ENCODE measurements around the gene AP1S2.
A peak's percentile ranks its signal among the peaks of the same experiment; 100 is the strongest.
"Not testable (repeated sequence)": the region's sequence is repeated elsewhere in the genome, so short reads cannot be mapped to it uniquely, and the experiment has no call there.

Gene AP1S2

DNA sequence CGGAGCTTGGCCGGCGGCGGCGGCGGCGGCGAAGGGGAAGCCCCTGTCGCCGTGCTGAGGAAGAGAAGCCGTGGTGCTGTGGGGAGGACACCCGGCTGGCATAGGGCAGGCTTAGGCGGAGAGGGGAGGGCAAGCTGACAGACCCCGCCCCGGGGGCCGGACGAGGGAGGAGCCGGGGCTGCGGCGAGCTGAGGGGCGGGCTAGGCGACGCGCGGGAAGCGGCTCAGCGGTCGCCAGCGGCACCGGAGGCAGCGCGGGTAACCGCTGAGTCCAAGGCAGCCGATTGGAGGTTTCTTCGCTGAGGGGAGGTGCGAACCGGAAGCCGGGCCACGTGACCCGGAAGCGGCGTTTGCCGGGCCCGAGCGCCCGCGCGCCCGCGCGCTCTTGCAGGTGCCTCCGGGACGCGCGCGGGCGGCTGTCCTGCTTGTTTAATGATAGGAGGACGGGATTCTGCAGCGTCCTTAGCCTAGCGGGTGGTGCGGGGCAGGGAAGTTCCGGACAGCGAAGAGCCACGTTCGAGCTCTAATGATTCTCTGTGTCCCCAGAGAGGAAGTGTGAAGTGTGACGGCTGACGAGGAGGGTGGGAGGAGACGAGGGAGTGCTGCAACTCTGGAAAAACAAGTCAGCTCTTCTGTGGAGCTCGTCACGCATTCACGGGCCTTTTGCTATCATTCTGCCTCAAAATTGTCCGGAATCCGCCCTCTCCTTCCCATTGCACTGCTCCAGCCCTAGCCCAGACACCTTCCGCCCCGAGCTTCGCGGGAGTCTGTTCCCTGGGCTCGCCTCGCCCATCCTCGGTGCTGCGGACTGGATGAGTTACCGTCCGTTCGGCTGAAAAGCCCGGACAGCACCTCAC lies at the start of gene AP1S2:
TSS of gene AP1S2 (minus strand) at position 102 of the 856 bp plus-strand sequence. CDS start 2,289 bp downstream, outside the sequence.
- peak; percentile 88 for DNase-seq (ENCODE audit: low spot score)

DNA sequence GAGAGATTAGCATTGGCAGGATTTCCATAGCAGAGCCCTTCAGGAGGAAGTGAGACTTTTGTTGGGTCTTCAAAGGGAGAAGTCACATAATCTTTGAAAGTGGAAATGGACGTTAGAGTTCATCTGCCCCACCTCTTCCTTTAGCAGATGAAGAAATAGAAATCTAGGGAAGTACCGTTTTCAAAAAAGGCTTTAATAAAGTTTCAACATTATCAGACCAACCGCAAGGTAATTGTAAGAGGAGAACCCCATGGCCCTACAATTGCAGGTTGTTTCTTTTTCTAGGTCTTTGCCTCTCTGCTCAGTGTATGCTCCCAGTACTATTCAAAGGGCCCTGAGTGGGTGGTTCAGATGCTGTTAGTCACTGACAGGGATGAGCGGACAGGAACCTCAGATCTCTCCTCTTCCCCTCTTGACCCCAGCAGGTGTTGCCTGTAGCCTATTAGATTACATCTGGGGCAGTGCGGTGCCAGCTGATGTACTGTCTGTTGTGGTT lies 48.6 kb upstream of the AP1S2 start:
- no peak for DNase-seq (ENCODE audit: low spot score)

DNA sequence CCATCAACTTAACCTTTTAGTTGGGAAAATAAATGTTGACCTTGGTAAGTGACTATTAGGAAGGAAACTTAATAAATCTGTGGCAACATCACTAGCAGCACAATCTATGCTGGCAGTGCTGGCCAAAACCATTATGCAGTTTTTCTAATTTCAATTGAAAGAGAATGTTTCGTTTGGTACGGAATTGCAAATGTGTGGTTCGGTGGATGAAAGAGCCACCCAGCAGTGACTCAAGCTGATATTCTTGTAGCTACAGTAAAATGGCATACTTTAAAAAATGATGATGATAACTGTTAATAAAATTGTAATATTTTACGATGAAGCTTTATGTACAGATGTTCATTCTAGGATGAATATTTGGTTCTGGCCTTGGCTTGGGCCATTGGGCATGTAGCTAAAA lies 40.7 kb upstream of the AP1S2 start:
- no peak for DNase-seq (ENCODE audit: low spot score)

DNA sequence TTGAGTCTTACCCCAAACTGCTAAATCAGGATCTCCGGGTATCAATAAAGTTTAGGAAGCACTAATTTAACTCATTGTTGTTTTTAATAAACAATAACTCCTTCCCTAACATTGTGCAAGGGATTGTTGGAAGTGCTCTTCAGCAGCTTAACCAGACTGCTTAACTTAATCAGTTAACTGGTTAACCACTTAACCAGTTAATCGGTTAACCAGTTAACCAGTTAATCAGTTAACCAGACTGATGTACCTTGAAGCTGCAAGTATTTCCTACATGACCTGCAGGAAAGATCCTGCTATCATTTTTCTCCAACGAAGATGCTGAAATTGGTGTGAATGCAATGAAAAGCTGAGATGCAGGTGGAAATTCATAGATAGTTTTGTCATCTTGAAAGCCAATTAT lies 40.1 kb upstream of the AP1S2 start:
- DNase-seq (ENCODE audit: low spot score), result no peak

DNA sequence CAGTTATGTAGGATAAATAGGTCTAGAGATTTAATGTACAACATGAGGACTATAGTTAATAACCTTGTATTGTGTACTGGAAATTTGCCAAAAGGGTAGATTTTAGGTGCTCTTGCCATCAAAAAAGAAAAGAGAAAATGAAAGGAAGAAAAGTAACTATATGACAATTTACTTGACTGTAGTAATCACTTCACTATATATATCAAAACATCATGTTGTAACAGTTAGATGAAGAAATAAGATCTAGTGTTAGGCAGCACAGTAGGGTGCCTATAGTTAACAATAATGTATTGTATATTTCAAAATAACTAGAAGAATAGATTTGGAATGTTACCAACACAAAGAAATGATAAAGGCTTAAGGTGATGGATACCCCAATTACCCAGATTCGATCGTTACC lies 35.9 kb upstream of the AP1S2 start:
- no peak for DNase-seq (ENCODE audit: low spot score)

- no peak for DNase-seq (ENCODE audit: low spot score)
Measured at GRCh38 chrX:15888062-15888461, 33.4 kb upstream of the AP1S2 start.

DNA sequence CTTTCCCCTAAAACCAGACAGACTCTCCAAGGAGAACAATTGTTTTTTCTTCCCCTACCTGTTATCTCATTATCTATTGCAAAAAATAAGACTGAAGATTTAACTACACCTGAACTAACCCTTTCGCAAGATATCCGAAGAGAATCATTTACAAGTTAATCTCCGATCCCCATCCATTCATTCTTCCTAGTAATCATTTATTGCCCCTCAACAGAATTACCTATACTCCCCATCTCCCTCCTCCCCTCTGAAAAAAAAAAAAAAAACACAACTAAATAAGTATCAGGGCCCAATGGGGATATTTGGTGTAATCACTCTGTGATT lies 28.9 kb upstream of the AP1S2 start:
- DNase-seq (ENCODE audit: low spot score), result no peak

GRCh38 chrX:15882704-15883539 lies 28.3 kb upstream of the AP1S2 start:
- DNase-seq (ENCODE audit: low spot score), result peak; percentile 38

GRCh38 chrX:15881381-15881897 lies 26.8 kb upstream of the AP1S2 start:
- no peak for DNase-seq (ENCODE audit: low spot score)

GRCh38 chrX:15877914-15878313 lies 23.3 kb upstream of the AP1S2 start:
- not testable (repeated sequence) for DNase-seq (ENCODE audit: low spot score)

DNA sequence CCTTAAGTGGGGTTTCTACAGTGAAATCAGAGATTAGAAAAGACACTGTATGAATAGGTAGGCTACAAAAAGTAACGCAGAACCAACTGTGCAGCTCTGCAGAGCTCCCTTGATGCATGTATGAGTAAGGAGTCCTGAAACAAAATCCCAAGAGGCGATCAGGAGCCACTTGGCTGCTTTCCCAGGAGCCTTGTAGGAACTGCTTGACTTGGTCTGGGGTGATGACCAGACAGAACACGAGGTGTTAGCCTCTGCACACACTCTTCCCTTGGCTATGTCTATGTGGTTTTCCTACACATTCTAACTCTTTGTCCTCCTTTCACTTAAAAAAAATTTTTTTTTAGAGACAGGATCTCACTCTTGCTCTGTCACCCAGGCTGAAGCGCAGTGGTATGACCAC lies 22.8 kb upstream of the AP1S2 start:
- no peak for DNase-seq (ENCODE audit: low spot score)

GRCh38 chrX:15874672-15875071 lies 20.1 kb upstream of the AP1S2 start:
- no peak for DNase-seq (ENCODE audit: low spot score)

- no peak for DNase-seq (ENCODE audit: low spot score)
Measured at GRCh38 chrX:15873566-15873965, 19.0 kb upstream of the AP1S2 start.

GRCh38 chrX:15870310-15870709 lies 15.7 kb upstream of the AP1S2 start:
- DNase-seq (ENCODE audit: low spot score), result no peak

DNA sequence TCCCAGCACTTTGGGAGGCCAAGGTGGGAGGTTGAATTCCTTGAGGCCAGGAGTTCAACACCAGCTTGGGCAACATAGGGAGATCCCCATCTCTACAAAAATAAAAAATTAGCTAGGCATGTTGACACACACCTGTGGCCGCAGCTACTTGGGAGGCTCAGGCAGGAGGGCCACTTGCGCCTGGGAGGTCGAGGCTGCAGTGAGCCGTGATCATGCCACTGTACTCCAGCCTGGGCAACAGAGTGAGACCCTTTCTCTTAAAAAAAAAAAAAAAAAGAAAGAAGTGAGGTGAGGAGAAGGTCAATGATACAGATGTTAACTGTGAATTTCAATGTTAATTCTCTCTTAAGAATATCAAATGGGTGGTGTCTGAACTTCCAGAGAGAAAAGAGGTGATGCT lies 15.1 kb upstream of the AP1S2 start:
- DNase-seq (ENCODE audit: low spot score), result no peak

DNA sequence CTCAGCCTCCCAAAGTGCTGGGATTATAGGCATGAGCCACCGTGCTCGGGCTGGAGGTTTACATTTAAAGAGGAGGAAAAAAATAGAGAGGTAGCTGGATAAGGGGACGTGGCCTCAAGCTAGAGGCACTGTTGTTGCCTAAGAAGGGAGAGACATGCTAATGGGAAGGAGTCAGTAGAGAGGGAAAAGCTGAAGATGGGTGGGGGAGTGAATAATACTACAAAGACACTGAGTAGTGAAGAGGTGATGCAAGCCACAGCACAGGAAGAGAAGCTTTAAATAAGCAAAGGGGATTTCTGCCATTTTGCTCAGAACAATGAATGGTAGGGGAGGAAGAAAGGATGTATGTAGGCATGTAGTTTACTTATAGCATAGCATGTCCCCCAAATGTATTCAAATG lies 11.5 kb upstream of the AP1S2 start:
- DNase-seq (ENCODE audit: low spot score), result no peak

DNA sequence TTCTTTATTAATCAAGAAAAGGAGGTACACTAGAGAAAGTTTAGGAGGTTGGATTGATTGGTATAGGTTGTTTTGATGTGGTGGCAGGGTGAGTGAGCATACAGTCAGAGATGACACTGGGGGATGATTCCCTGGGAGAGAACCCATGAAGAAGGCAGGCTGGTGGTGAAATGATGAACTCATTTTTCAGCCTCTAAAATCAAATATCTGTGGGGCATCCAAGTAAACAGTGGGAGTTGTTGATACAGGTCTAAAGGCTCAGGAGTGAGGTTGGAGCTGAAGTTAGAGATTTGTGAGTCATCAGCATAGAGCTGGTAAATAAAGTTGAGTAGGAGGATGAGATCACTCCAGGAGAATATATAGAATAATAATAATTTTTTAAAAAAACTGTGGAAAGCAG lies 10.0 kb upstream of the AP1S2 start:
- no peak for DNase-seq (ENCODE audit: low spot score)

DNA sequence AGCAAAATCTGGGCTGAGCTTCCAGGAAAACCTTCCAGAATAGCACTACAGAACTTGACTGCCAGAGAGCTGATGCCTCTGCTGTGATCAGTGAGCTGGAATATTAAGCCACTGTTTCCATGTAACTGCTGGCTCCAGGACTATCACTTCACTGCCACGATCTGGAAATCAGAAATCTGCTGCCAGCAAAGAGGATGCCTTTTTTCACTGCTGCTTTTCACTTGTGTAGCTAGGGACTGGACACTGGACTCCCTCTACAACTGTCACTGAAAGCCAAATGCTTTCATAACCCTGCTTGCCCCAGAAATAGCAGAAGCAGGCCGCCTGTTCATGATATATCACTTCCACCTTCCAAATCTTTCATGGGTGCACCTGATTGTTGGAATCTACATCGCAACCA lies 9.4 kb upstream of the AP1S2 start:
- no peak for DNase-seq (ENCODE audit: low spot score)

GRCh38 chrX:15860921-15861320 lies 6.3 kb upstream of the AP1S2 start:
- no peak for DNase-seq (ENCODE audit: low spot score)

GRCh38 chrX:15858051-15858450 lies 3.4 kb upstream of the AP1S2 start:
- no peak for DNase-seq (ENCODE audit: low spot score)

DNA sequence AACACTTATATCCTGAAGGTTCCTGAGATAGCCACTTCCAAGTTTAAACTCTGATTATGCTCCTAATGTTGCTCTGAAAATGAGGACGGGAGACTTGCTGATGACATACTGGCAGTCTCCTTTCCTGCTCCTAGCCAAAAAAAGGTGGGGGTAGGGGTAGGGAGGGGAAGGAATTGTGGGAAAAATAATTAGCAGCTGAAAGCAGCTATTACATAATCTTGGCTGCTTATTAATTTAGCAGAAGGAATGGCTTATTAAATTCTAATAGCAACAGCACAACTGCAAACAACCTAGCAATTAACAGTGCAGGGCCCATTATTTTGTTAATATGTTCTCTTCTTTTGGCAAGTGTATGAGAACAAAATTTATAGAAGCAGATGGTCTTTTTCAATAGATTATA lies 2.0 kb upstream of the AP1S2 start:
- no peak for DNase-seq (ENCODE audit: low spot score)

DNA sequence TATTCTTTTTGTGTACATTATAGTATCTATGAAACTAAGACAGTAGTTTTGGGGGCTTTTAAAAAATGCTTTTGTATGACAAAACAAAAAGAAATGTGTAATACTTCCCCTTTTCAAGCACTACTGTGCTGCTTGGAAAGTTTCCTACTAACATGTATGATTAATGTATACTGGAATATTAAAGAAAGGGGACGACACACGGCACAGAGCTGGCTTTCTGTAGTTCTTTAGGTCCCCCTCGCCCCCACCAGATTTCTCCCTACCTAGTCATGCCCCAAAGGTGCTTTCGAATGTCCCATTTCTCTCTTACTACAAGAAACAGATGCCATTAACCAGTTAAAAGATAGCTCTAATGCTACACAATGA lies 1.6 kb upstream of the AP1S2 start:
- DNase-seq (ENCODE audit: low spot score), result peak; percentile 7

DNA sequence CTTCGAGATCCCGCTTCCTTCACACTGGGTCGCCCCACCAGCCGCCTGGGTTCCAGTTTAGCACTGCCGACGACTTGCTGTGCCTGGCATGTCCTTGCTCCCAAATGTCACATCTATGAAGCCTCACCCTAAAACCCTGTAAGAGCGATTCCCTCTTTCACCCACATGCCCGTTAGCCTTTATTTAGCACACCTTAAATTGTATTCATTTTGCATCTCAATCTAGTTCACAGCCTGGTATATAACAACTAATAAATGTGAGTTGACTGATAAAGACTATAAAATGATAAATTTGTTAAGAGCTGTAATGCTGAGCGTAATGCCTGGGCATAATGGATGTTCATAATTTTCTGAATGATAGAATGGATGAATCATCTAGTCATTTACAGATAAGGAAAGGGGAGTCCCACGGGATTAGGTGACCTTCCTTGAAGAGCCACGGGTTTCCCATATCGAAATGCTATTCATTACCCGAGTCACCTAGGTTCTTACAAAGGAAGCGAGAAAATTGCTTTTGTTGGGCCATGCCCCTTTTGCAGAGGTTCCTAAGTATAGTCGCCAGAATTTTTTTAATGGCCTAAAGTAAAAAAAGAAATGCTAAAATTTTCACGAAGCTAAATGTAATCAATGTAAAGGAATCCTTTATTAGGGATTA lies 1.1 kb upstream of the AP1S2 start:
- DNase-seq (ENCODE audit: low spot score), result no peak
